Mesenchymal stem cell (in vitro differentiated cells and primary cell): ENCODE data around the gene LARGE1.

Experiments
- DNase-seq: peaks from one replicate; pipeline ENCODE4 v3.0.0-alpha.2; 2013
- H2AFZ ChIP-seq: one replicate; pipeline ENCODE4 v1.6.1; 2013; ENCODE audit warnings: low read depth, mild to moderate bottlenecking, control low read depth, inconsistent platforms, low read length, moderate library complexity
- H2AK5ac ChIP-seq: 2 replicates; pipeline ENCODE4 v1.6.1; 2013; ENCODE audit warnings: low read length, moderate library complexity, mild to moderate bottlenecking, inconsistent platforms; ENCODE audit not compliant: severe bottlenecking
- H2BK120ac ChIP-seq: one replicate; pipeline ENCODE4 v1.6.1; 2013; ENCODE audit warnings: low read depth, mild to moderate bottlenecking, inconsistent platforms, low read length, moderate library complexity
- H2BK12ac ChIP-seq, 2 experiments: one replicate each; pipeline ENCODE4 v1.6.1; 2013; ENCODE audit warnings: inconsistent platforms in 2 of 2, low read length in 2 of 2, mild to moderate bottlenecking in 2 of 2, moderate library complexity in 2 of 2, control low read depth in 1 of 2
- H2BK15ac ChIP-seq: one replicate; pipeline ENCODE4 v1.6.1; 2013; ENCODE audit warnings: mild to moderate bottlenecking, low read depth, inconsistent platforms; ENCODE audit not compliant: poor library complexity, severe bottlenecking
- H2BK5ac ChIP-seq: 2 replicates; pipeline ENCODE4 v1.6.1; 2013; ENCODE audit warnings: low read depth, mild to moderate bottlenecking, low read length, control low read depth, inconsistent platforms; ENCODE audit not compliant: poor library complexity, severe bottlenecking
- H3K14ac ChIP-seq, 2 experiments: one replicate each; pipeline ENCODE4 v1.6.1; 2013; ENCODE audit warnings: inconsistent platforms in 2 of 2, low read length in 2 of 2, control low read depth in 1 of 2, mild to moderate bottlenecking in 1 of 2, moderate library complexity in 1 of 2
- H3K18ac ChIP-seq, 2 experiments: one replicate each; pipeline ENCODE4 v1.6.1; 2013; ENCODE audit warnings: inconsistent platforms in 2 of 2, low read length in 2 of 2, control low read depth in 1 of 2, low read depth in 1 of 2, mild to moderate bottlenecking in 1 of 2
- H3K23ac ChIP-seq, 2 experiments: one replicate each; pipeline ENCODE4 v1.6.1; 2013; ENCODE audit warnings: inconsistent platforms in 2 of 2, low read length in 2 of 2, mild to moderate bottlenecking in 2 of 2, moderate library complexity in 2 of 2, control low read depth in 1 of 2
- H3K27ac ChIP-seq: 2 replicates; pipeline ENCODE4 v1.5.1; 2013; ENCODE audit warnings: mild to moderate bottlenecking, moderate library complexity, low read length, control low read depth, inconsistent platforms; ENCODE audit not compliant: poor library complexity, severe bottlenecking
- H3K27me3 ChIP-seq, 2 experiments: 2 replicates each; pipeline versions ENCODE4 v1.6.1 to v1.7.0; 2013; ENCODE audit warnings: low read length in 2 of 2, mild to moderate bottlenecking in 2 of 2, moderate library complexity in 2 of 2, control low read depth in 1 of 2, inconsistent platforms in 1 of 2; ENCODE audit not compliant: control insufficient read depth in 1 of 2, insufficient read depth in 1 of 2
- H3K36me3 ChIP-seq, 2 experiments: 2 replicates each; pipeline versions ENCODE4 v1.6.1 to v1.7.0; 2013; ENCODE audit warnings: low read length in 2 of 2, control low read depth in 1 of 2, inconsistent platforms in 1 of 2, low read depth in 1 of 2, mild to moderate bottlenecking in 1 of 2; ENCODE audit not compliant: insufficient read depth in 2 of 2, control insufficient read depth in 1 of 2
- H3K4ac ChIP-seq, 2 experiments: one replicate each; pipeline ENCODE4 v1.6.1; 2013; ENCODE audit warnings: inconsistent platforms in 2 of 2, low read length in 2 of 2, mild to moderate bottlenecking in 2 of 2, moderate library complexity in 2 of 2, control low read depth in 1 of 2, low read depth in 1 of 2
- H3K4me1 ChIP-seq: 2 replicates; pipeline ENCODE4 v1.6.1; 2013; ENCODE audit warnings: low read depth, low read length, control low read depth; ENCODE audit not compliant: control insufficient read depth, insufficient read depth
- H3K4me2 ChIP-seq: 2 replicates; pipeline ENCODE4 v1.6.1; 2013; ENCODE audit warnings: low read length, mild to moderate bottlenecking, inconsistent platforms; ENCODE audit not compliant: poor library complexity, severe bottlenecking
- H3K4me3 ChIP-seq, 2 experiments: 2 replicates each; pipeline versions ENCODE4 v1.5.1 to v1.7.0; 2013; ENCODE audit warnings: low read length in 2 of 2, mild to moderate bottlenecking in 2 of 2, control low read depth in 1 of 2, low read depth in 1 of 2; ENCODE audit not compliant: insufficient read depth in 1 of 2
- H3K79me1 ChIP-seq: replicated peaks from 2 replicates; pipeline ENCODE4 v1.6.1; 2013; ENCODE audit warnings: mild to moderate bottlenecking, control low read depth, low read length, inconsistent platforms; ENCODE audit not compliant: poor library complexity, severe bottlenecking
- H3K9ac ChIP-seq: 2 replicates; pipeline ENCODE4 v1.7.0; 2013; ENCODE audit warnings: mild to moderate bottlenecking, low read length, moderate library complexity
- H3K9me3 ChIP-seq: 2 replicates; pipeline ENCODE4 v1.7.0; 2013; ENCODE audit warnings: mild to moderate bottlenecking, low read length; ENCODE audit not compliant: control insufficient read depth
- H4K8ac ChIP-seq: one replicate; pipeline ENCODE4 v1.6.1; 2013; ENCODE audit warnings: inconsistent platforms, mild to moderate bottlenecking, low read length, moderate library complexity
- H4K91ac ChIP-seq: one replicate; pipeline ENCODE4 v1.6.1; 2013; ENCODE audit warnings: mild to moderate bottlenecking, low read length, inconsistent platforms
- WGBS: methylation state at CpG from one replicate; pipeline ENCODE4 v1.1.7; 2013; ENCODE audit warnings: mixed read lengths; 5-methylcytosine and 5-hydroxymethylcytosine counted together

Gene LARGE1

GRCh38 chr22:33620085-33620484 is 300.2 kb downstream of the LARGE1 start:
- no peak for DNase-seq
- no peak overlapping the region for H3K23ac ChIP-seq
- peaks cover 0 to 43% of the 10 kb centered on the region in 2 experiments for H3K36me3 ChIP-seq
- no peak overlapping the region for H3K9ac ChIP-seq
- no peak overlapping the region for H3K4ac ChIP-seq
- H2BK12ac ChIP-seq = no peak overlapping the region
- no peak overlapping the region for H2AFZ ChIP-seq
- H3K4me1 ChIP-seq = no peaks in the 10 kb centered on the region
- 91% methylated on average over 3 of the region's 4 CpGs for WGBS
- H2BK5ac ChIP-seq = no peak overlapping the region
- no peak overlapping the region for H2BK15ac ChIP-seq
- H3K18ac ChIP-seq = no peak overlapping the region
- H3K27ac ChIP-seq = no peak overlapping the region
- H4K91ac ChIP-seq = no peak overlapping the region
- H3K79me1 ChIP-seq = no peaks in the 10 kb centered on the region
- no peaks in the 10 kb centered on the region for H3K9me3 ChIP-seq
- H3K4me3 ChIP-seq = no peak overlapping the region
- no peak overlapping the region for H2AK5ac ChIP-seq
- no peak overlapping the region for H3K14ac ChIP-seq
- H4K8ac ChIP-seq = no peak overlapping the region
- H3K27me3 ChIP-seq = no peaks in the 10 kb centered on the region
- H3K4me2 ChIP-seq = no peak overlapping the region
- H2BK120ac ChIP-seq = no peak overlapping the region

- Histone ChIP-seq H3K27ac (no peak overlapping the region), H3K4me3 (no peak overlapping the region), H2BK12ac (no peak overlapping the region), H3K36me3 (peaks cover 0 to 16% of the 10 kb centered on the region in 2 experiments), H3K9me3 (no peaks in the 10 kb centered on the region), H3K23ac (no peak overlapping the region), H3K14ac (no peak overlapping the region), H2AFZ (no peak overlapping the region), H3K4ac (no peak overlapping the region), H2BK15ac (no peak overlapping the region), H2BK120ac (no peak overlapping the region), H3K9ac (no peak overlapping the region), H3K27me3 (no peaks in the 10 kb centered on the region), H2AK5ac (no peak overlapping the region), H3K4me1 (peaks cover 1% of the 10 kb centered on the region), H3K79me1 (no peaks in the 10 kb centered on the region), H4K91ac (no peak overlapping the region), H3K4me2 (no peak overlapping the region), H3K18ac (peak overlapping the region in 1 of 2 experiments; percentile 35), H2BK5ac (no peak overlapping the region), H4K8ac (no peak overlapping the region)
- DNase-seq = no peak
- WGBS = 96% methylated on average over 7 of the region's 7 CpGs
Observed at GRCh38 chr22:33606504-33606903, 313.8 kb downstream of the LARGE1 start.

GRCh38 chr22:33605666-33606065 is 314.6 kb downstream of the LARGE1 start:
- H3K18ac ChIP-seq = no peak overlapping the region
- WGBS = 85% methylated on average over 11 of the region's 11 CpGs

GRCh38 chr22:33605221-33605620 is 315.1 kb downstream of the LARGE1 start:
- no peak overlapping the region for H3K23ac ChIP-seq
- peaks cover 1% of the 10 kb centered on the region for H3K4me1 ChIP-seq
- no peak overlapping the region for H3K14ac ChIP-seq
- no peak overlapping the region for H2BK15ac ChIP-seq
- H3K4me3 ChIP-seq = no peak overlapping the region
- no peak overlapping the region for H4K8ac ChIP-seq
- no peaks in the 10 kb centered on the region for H3K79me1 ChIP-seq
- H3K36me3 ChIP-seq = peaks cover 0 to 26% of the 10 kb centered on the region in 2 experiments
- 96% methylated on average over 5 of the region's 6 CpGs for WGBS
- H2BK12ac ChIP-seq = no peak overlapping the region
- no peak overlapping the region for H3K4me2 ChIP-seq
- H3K27ac ChIP-seq = no peak overlapping the region
- no peak overlapping the region for H4K91ac ChIP-seq
- no peaks in the 10 kb centered on the region for H3K27me3 ChIP-seq
- no peak overlapping the region for H2AFZ ChIP-seq
- H3K9ac ChIP-seq = no peak overlapping the region
- H2BK120ac ChIP-seq = no peak overlapping the region
- H2AK5ac ChIP-seq = no peak overlapping the region
- no peak overlapping the region for H3K4ac ChIP-seq
- no peak overlapping the region for H3K18ac ChIP-seq
- H3K9me3 ChIP-seq = no peaks in the 10 kb centered on the region
- DNase-seq = no peak
- no peak overlapping the region for H2BK5ac ChIP-seq

More at GRCh38 chr22:33605666-33606065, 314.6 kb downstream of the LARGE1 start:
- H3K4me3 ChIP-seq = no peak overlapping the region
- no peak overlapping the region for H4K8ac ChIP-seq
- H2AFZ ChIP-seq = no peak overlapping the region
- H3K23ac ChIP-seq = no peak overlapping the region
- H3K27ac ChIP-seq = no peak overlapping the region
- no peak overlapping the region for H2AK5ac ChIP-seq
- H3K9me3 ChIP-seq = no peaks in the 10 kb centered on the region
- no peak overlapping the region for H2BK12ac ChIP-seq
- no peak overlapping the region for H3K4me2 ChIP-seq
- DNase-seq = no peak
- H3K79me1 ChIP-seq = no peaks in the 10 kb centered on the region
- H2BK15ac ChIP-seq = no peak overlapping the region
- no peak overlapping the region for H3K9ac ChIP-seq
- H3K36me3 ChIP-seq = peaks cover 0 to 22% of the 10 kb centered on the region in 2 experiments
- no peak overlapping the region for H3K4ac ChIP-seq
- H2BK5ac ChIP-seq = no peak overlapping the region
- H4K91ac ChIP-seq = no peak overlapping the region
- no peaks in the 10 kb centered on the region for H3K27me3 ChIP-seq
- H3K14ac ChIP-seq = no peak overlapping the region
- H2BK120ac ChIP-seq = no peak overlapping the region
- peaks cover 1% of the 10 kb centered on the region for H3K4me1 ChIP-seq
